Measurements from ENCODE around the gene CAMKMT.

The CAMKMT gene

GRCh38 chr2:44549099-44549471 is 187.3 kb downstream of the CAMKMT start:
- Histone ChIP-seq H2AFZ (ENCODE audit: low read length) (no peak overlapping the region), H3K27ac (ENCODE audit: low read length) (no peak overlapping the region)

DNA sequence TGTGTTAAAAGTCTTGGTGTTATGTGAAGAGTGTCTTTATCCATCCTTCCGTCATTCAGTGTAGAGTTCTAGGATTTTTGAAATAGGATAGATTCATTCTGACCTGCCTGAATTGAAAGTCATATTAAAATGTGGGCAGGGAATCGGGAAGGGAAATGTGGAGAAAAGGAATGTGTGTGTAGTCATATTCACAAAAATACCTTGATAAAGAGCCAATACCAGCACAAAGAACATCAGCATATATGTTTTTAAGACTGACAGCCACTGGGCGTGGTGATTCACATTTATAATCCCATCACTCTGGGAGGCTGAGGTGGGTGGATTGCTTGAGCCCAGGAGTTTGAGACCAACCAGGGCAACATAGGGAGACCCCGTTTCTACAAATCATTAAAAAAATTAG is 188.1 kb downstream of the CAMKMT start:
- H3K27ac ChIP-seq (ENCODE audit: low read length), result no peak overlapping the region

More at GRCh38 chr2:44549099-44549471, 187.3 kb downstream of the CAMKMT start:
- Histone ChIP-seq H3K4me1 (ENCODE audit: low read length) (no peaks in the 10 kb centered on the region), H3K9ac (ENCODE audit: low read length) (no peak overlapping the region), H3K36me3 (replicated peaks; ENCODE audit: insufficient read depth, low read length) (no peaks in the 10 kb centered on the region), H3K9me2 (replicated peaks; ENCODE audit: insufficient read depth, low read length) (no peaks in the 10 kb centered on the region), H3K4me2 (ENCODE audit: low read depth, low read length) (no peak overlapping the region), H3K27me3 (replicated peaks; ENCODE audit: insufficient read depth, low read length) (no peaks in the 10 kb centered on the region), H4K20me1 (ENCODE audit: insufficient read depth, low read length) (no peaks in the 10 kb centered on the region), H3F3A (ENCODE audit: insufficient read depth, low read length) (no peaks in the 10 kb centered on the region), H3K79me2 (ENCODE audit: low read length) (no peaks in the 10 kb centered on the region), H3K9me3 (replicated peaks; ENCODE audit: insufficient read depth, low read length) (no peaks in the 10 kb centered on the region), H3K4me3 (ENCODE audit: low read length) (no peak overlapping the region)
- no peak for DNase-seq
- no peak for TF ChIP-seq EZH2phosphoT487 (IDR thresholded peaks at IDR 0.05; ENCODE audit: low read length)
- TF ChIP-seq EZH2 (optimal IDR thresholded peaks at IDR 0.05; ENCODE audit: low read depth, low read length), result no peak
- TF ChIP-seq, protein P1, sequence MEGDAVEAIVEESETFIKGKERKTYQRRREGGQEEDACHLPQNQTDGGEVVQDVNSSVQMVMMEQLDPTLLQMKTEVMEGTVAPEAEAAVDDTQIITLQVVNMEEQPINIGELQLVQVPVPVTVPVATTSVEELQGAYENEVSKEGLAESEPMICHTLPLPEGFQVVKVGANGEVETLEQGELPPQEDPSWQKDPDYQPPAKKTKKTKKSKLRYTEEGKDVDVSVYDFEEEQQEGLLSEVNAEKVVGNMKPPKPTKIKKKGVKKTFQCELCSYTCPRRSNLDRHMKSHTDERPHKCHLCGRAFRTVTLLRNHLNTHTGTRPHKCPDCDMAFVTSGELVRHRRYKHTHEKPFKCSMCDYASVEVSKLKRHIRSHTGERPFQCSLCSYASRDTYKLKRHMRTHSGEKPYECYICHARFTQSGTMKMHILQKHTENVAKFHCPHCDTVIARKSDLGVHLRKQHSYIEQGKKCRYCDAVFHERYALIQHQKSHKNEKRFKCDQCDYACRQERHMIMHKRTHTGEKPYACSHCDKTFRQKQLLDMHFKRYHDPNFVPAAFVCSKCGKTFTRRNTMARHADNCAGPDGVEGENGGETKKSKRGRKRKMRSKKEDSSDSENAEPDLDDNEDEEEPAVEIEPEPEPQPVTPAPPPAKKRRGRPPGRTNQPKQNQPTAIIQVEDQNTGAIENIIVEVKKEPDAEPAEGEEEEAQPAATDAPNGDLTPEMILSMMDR (IDR thresholded peaks at IDR 0.05; ENCODE audit: low read length), result no peak

DNA sequence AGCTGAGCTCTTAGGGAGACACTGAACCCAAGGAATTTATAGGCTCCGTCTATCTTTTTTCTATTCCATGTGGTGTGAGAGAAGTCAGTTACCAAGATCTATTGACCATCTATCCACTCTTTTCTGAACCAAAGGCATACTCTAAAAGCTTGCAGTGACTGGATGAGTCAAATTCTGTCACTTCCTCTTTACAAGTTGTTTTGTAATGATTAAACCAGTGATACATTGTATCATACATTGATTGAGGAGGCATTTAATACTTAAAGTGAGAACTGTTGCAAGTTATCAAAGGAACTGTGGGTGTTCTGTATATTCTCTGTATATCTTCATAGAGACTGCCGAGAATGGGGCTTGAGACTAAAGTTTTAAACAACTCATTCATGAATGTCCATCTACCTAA is 188.8 kb downstream of the CAMKMT start:
- H3K27me3 ChIP-seq (replicated peaks; ENCODE audit: insufficient read depth, low read length), result no peaks in the 10 kb centered on the region
- TF ChIP-seq EZH2 (optimal IDR thresholded peaks at IDR 0.05; ENCODE audit: low read depth, low read length) (no peak), EZH2phosphoT487 (IDR thresholded peaks at IDR 0.05; ENCODE audit: low read length) (no peak)
- TF ChIP-seq, protein P1 (IDR thresholded peaks at IDR 0.05; ENCODE audit: low read length), result no peak
- H3K4me2 ChIP-seq (ENCODE audit: low read depth, low read length), result no peak overlapping the region
- H3K9me3 ChIP-seq (replicated peaks; ENCODE audit: insufficient read depth, low read length), result no peaks in the 10 kb centered on the region
- DNase-seq, result no peak
- H3K9ac ChIP-seq (ENCODE audit: low read length), result no peak overlapping the region
- H3K27ac ChIP-seq (ENCODE audit: low read length), result no peak overlapping the region
- H3K9me2 ChIP-seq (replicated peaks; ENCODE audit: insufficient read depth, low read length), result no peaks in the 10 kb centered on the region
- no peak overlapping the region for H2AFZ ChIP-seq (ENCODE audit: low read length)
- H4K20me1 ChIP-seq (ENCODE audit: insufficient read depth, low read length), result no peaks in the 10 kb centered on the region
- no peak overlapping the region for H3K4me3 ChIP-seq (ENCODE audit: low read length)
- H3K36me3 ChIP-seq (replicated peaks; ENCODE audit: insufficient read depth, low read length), result no peaks in the 10 kb centered on the region
- no peaks in the 10 kb centered on the region for H3K4me1 ChIP-seq (ENCODE audit: low read length)
- H3K79me2 ChIP-seq (ENCODE audit: low read length), result no peaks in the 10 kb centered on the region
- no peaks in the 10 kb centered on the region for H3F3A ChIP-seq (ENCODE audit: insufficient read depth, low read length)

More for the DNA sequence above, 188.1 kb downstream of the CAMKMT start:
- Histone ChIP-seq H3K9me2 (replicated peaks; ENCODE audit: insufficient read depth, low read length) (no peaks in the 10 kb centered on the region), H3F3A (ENCODE audit: insufficient read depth, low read length) (no peaks in the 10 kb centered on the region), H3K36me3 (replicated peaks; ENCODE audit: insufficient read depth, low read length) (no peaks in the 10 kb centered on the region), H4K20me1 (ENCODE audit: insufficient read depth, low read length) (no peaks in the 10 kb centered on the region), H3K4me2 (ENCODE audit: low read depth, low read length) (no peak overlapping the region), H3K4me1 (ENCODE audit: low read length) (no peaks in the 10 kb centered on the region), H3K79me2 (ENCODE audit: low read length) (no peaks in the 10 kb centered on the region), H2AFZ (ENCODE audit: low read length) (no peak overlapping the region), H3K27me3 (replicated peaks; ENCODE audit: insufficient read depth, low read length) (no peaks in the 10 kb centered on the region), H3K9ac (ENCODE audit: low read length) (no peak overlapping the region), H3K9me3 (replicated peaks; ENCODE audit: insufficient read depth, low read length) (no peaks in the 10 kb centered on the region), H3K4me3 (ENCODE audit: low read length) (no peak overlapping the region)
- no peak for DNase-seq
- no peak for TF ChIP-seq EZH2 (optimal IDR thresholded peaks at IDR 0.05; ENCODE audit: low read depth, low read length)
- TF ChIP-seq, protein P1 (IDR thresholded peaks at IDR 0.05; ENCODE audit: low read length), result no peak
- TF ChIP-seq EZH2phosphoT487 (IDR thresholded peaks at IDR 0.05; ENCODE audit: low read length), result no peak
